GM13977 (cell line): ENCODE data around the gene GRAMD2A.

Experiments used
- DNase-seq: peaks from one replicate; pipeline ENCODE4 v3.0.0; 2012; ENCODE audit warnings: low spot score
- in situ Hi-C: fragments of 300-500 bp; cut with MboI; formaldehyde crosslinking; loops from one replicate; pipeline ENCODE4 v1.12.0; 2022; ENCODE audit warnings: low sequenced_read_pairs, low pct_unique_long_range_greater_than_20kb, mixed read lengths, inconsistent platforms; ENCODE audit not compliant: unreplicated experiment
- TF ChIP-seq, protein P1 (sequence below): IDR thresholded peaks from 2 replicates; pipeline ENCODE4 v1.5.1; 2012; ENCODE audit warnings: mild to moderate bottlenecking, control low read depth; ENCODE audit not compliant: insufficient read depth; ENCODE audit errors: extremely low read depth, missing control alignments

The GRAMD2A gene

DNA sequence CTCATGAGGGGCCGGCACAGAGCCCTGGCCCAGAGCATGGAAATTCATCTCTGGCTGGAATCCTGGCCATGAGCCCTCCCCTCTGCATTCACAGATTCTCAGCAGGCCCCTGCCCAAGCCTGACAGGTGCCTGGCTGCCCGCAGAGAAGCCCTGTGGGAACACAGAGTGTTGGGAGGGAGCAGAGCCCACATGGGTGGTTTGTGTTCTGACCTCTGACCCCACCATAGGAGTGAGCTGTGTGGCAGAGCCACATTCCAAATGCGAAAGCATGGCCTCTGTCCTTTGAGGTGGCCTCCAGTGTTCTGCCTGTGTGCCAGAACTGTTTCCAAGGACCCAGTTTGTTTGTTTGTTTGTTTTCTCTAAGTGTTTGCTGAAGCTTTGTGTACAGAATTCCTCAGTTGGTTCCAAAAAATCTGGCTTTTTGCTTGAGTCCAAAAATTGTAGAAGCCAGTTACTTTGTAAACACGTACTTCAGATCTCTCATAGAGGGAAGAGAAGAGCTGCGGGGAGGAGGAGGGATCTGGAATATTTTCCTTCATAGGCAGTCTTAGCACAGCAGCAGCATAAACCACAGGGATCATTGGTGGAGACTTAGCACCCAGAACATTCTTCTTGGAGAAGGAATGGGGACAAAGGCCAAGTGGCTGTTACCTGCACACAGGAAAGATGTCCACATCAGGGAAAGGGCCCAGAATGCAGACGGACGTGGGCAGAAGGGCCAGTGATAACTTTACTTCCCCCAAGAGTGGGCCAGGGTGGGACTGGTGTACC is 36.0 kb downstream of the GRAMD2A start:
- TF ChIP-seq, protein P1, sequence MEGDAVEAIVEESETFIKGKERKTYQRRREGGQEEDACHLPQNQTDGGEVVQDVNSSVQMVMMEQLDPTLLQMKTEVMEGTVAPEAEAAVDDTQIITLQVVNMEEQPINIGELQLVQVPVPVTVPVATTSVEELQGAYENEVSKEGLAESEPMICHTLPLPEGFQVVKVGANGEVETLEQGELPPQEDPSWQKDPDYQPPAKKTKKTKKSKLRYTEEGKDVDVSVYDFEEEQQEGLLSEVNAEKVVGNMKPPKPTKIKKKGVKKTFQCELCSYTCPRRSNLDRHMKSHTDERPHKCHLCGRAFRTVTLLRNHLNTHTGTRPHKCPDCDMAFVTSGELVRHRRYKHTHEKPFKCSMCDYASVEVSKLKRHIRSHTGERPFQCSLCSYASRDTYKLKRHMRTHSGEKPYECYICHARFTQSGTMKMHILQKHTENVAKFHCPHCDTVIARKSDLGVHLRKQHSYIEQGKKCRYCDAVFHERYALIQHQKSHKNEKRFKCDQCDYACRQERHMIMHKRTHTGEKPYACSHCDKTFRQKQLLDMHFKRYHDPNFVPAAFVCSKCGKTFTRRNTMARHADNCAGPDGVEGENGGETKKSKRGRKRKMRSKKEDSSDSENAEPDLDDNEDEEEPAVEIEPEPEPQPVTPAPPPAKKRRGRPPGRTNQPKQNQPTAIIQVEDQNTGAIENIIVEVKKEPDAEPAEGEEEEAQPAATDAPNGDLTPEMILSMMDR = no peak
- in situ Hi-C loops = no loop called here

DNA sequence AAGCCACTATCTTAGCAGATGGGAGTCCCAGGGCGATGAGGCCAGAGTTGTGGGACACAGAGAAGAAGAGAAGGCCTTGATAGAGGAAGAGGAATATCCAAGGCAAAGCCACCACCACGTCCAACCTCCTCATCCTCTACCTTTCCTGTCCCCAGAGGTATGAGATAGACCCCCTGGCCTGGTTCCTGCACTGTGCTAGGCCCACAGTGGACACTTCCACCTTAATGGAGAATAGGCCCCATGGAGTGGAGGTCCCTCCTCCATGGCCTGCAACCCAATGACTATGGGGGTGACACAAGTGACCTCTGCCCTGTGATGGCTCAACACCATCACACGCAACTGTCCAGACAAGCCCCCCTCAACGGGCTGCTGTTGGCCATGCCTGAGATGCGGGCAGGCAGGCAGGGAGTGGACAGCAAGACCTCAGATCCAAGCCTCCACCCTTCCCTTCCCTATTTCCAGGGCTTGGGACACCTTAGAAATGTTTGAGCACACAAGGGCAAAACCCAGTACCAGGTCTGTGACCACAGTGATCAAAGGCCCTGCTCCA is 36.8 kb downstream of the GRAMD2A start:
- DNase-seq = no peak
- TF ChIP-seq, protein P1 = no peak
- in situ Hi-C loops = no loop called here

More for the DNA sequence above, 36.0 kb downstream of the GRAMD2A start:
- DNase-seq = no peak

DNA sequence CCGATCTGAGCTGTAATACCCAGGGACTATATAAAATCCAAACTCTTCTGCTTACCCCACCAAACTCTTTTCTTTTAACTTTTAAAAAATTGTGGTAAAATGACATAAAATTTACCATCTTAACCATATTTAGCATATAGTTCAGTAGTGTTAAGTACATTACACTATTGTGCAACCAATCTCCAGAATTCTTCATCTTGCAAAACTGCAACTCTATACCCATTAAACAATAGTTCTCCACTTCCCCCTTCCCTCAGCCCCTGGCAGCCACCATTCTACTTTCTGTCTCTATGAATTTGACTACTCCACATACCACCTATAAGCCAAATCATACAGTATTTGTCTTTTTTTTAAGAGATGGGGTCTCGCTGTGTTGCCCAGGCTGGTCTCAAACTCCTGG is 40.7 kb downstream of the GRAMD2A start:
- no peak for DNase-seq
- TF ChIP-seq, protein P1 = no peak
- in situ Hi-C loops = no loop called here

DNA sequence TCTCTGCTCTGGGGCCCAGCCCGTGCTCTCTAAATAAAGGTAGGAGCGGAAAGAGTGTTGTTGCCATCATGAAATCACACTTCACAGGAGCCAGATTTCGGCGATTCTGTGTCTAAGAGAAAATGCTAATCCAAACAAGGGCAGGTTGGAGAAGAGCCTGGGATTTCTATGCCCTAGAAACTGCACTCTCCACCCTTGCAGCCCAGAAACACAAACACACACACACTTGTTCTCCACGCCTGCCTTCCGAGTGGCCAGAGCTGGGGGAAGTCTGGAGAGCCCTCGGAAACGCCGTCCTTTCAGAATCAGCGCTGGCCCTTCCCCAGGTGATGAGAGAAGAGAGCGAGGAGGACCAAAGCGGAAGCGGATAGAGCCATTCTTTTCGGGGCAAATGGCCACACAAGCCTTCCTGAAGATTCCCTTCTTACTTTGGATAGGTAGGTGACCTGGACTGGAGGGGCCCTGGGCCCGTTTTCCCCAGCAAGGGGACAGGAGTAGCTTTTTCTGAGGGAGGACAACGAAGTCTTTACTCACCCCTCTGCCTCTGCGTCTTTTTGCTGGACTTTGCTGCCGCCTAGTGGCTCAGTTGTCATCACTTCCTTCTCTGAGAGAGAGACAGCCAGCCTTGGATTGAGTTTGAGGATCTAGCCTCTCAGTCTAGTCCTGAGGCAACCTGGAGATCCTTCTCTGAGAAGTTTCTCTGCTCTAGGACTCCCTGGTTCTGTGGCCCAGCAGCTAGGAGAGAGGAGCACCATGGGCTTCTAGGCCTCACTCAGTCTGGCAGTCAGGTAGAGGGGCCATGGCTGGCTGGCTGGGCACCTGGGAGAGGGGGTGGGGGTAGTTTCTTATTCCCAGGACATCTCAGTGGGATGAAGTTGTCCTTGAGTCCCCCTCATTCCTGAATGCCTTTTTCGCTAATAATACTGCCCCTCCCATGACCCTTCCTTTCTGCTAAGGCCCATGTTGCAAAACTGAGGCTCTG is 41.7 kb downstream of the GRAMD2A start:
- peak; percentile 76 for DNase-seq
- TF ChIP-seq, protein P1 = peak; percentile 87
- in situ Hi-C loops = no loop called here

DNA sequence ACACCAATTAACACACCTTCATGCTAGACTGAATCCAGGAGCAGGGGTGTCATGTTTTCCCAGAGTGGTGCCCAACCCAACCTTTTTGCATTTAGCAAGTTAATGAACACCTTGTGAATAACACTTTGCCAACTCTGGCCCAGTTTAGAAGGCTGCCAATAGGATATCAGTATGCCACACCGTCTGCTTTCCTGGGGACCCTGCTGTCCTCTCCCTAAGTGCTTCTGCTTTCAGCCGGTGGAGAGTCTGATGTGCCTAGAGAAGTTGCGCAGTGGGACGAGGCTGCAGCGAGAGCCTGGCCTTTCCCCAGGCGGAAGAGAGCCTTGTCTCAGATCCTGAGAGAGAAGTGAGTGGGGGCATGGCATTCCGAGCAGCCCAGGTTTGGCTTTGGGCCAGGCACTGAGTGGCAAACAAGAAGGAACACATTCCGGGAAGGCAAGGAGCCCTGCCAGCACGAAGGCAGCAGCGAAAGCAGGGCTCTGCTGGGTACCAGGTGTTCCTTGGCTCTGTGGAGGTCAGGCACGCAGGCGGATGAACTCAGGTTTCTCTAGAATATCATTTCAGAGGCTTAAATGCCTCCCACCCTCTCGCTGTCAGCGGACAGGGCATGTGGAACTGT is 42.5 kb downstream of the GRAMD2A start:
- TF ChIP-seq, protein P1 = no peak
- in situ Hi-C loops = no loop called here
- DNase-seq = no peak

DNA sequence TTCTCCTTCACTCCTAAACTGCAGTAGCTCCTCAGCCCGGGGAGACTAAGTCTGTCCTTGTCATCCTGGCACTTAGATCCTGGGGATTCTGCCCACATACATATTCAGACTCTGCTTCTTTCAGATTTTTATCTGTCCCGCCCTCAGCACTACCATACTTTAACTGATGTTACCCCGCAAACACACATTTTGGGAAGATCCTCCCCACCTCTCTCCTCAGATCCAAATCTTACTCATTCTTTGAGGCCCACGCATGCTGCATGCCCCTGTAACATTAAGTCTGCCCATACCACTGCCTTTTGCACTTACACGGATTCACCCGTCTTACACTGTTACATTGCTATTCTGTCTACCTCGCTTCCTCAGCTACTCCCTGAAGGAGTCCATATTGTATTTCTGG is 43.3 kb downstream of the GRAMD2A start:
- TF ChIP-seq, protein P1 = no peak
- DNase-seq = no peak
- in situ Hi-C loops = no loop called here
